ENCODE results near the gene ROR2.

Gene ROR2

GRCh38 chr9:91907484-91908292 lies 42.3 kb downstream of the ROR2 start:
- intact Hi-C loops (cut with DNase I) = no loop called here
- DNase-seq = no peak

GRCh38 chr9:91905991-91906469 lies 44.0 kb downstream of the ROR2 start:
- intact Hi-C loops (cut with DNase I) = no loop called here
- DNase-seq = peak in 28 of 42 donors; percentile 15 to 61 (median 34)

- no peak for DNase-seq
- intact Hi-C loops (cut with DNase I) = no loop called here
Measured at GRCh38 chr9:91905237-91905650, 44.8 kb downstream of the ROR2 start.

DNA sequence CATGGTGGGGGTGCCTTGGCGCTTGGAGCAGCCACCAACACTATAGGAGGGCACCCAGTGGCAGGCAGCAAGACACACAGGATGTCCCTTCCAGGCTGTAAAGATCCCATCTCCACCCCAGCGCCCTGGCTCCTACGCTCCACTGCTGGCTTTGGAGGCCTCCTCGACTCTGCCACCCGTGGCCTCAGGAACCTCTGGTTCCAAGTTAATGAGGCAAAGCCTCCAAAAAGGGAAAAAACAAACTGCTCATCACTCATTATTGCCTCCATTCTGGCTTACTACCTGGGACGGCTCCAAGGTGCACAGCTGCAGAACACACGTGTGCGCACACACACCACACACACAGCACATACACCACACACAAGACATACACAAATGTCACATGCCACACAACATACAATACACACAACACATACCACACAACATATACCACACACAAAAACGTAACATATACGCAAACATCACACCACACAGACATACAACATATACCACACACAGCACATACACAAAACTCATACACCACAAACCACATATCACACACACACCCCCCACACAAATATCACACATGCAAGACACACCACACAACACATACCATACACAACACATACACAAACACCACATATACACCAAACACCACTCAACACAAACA lies 45.3 kb downstream of the ROR2 start:
- no peak for DNase-seq
- intact Hi-C loops (cut with DNase I) = no loop called here

GRCh38 chr9:91903126-91903911 lies 46.7 kb downstream of the ROR2 start:
- peak in 14 of 42 donors; percentile 14 to 55 (median 35) for DNase-seq
- intact Hi-C loops (cut with DNase I) = no loop called here

DNA sequence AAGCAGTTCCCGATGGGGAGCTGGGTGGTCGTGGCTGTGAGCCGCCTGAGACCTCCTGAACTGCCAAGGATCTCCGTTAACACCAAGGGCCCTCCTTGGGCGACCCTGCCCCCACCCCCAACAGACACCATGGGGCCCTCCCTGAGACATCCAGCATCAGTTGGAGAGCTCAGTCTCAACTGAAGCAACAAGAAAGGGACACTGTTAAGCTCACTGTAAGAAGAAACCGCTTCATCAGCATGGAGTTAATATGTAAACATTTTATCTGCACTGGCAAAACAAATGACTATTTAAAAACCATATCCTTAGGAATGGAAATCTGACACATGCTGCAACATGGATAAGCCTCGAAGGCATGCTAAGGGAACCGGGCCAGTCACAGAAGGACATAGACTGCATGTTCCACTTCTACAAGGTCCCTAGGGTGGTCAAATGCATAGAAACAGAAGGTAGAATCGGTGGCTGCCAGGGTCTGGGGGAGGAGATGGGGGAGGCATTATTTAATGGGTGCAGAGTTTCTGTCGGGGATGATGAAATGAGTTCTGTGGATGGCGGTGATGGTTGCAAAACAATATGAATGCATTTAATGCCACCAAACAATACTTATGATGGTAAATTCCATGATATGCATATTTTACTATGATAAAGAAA lies 47.4 kb downstream of the ROR2 start:
- intact Hi-C loops (cut with DNase I) = no loop called here
- DNase-seq = no peak

GRCh38 chr9:91900797-91901177 lies 49.2 kb downstream of the ROR2 start:
- no peak for DNase-seq

GRCh38 chr9:91900055-91900796 lies 49.8 kb downstream of the ROR2 start:
- peak in 2 of 42 donors; percentile 7 to 15 for DNase-seq
- intact Hi-C loops (cut with DNase I) = no loop called here

More at GRCh38 chr9:91900797-91901177, 49.2 kb downstream of the ROR2 start:
- intact Hi-C loops (cut with DNase I) = no loop called here

DNA sequence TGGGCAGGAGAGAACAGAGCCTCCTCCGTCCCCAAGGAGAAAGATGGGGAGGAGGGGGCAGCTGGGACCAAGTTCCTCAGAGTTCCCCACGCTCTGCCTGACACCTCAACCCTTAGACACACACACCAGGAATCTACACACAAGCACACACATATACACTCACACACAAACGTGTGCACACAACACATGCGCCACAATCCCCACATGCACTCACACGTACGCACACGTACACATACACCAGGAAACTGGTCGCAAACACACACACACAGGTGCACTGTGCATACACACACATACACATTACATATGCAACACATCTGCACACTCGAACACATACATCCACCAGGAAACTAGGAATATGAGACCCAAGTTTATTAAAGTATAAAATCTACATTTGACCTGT lies 50.4 kb downstream of the ROR2 start:
- intact Hi-C loops (cut with DNase I) = no loop called here

DNA sequence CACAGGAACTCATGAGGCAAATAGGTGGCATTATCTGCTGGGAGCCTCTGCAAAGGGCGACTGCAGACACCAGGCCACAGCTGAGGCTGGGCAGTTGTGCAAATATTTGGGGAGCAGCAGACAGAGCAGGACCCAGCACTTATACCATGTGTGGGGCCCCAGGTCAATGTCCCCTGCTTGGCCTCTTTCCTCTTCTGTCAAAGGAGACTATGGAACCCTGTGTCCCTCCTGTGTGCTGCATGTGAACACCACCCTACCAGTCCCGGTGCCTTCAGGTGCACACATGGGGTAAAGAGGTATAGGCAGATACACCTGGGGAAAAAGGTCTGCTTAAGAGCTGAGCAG lies 50.8 kb downstream of the ROR2 start:
- intact Hi-C loops (cut with DNase I) = no loop called here
- DNase-seq = no peak

More for the DNA sequence above, 50.4 kb downstream of the ROR2 start:
- DNase-seq = no peak

GRCh38 chr9:91898451-91899218 lies 51.4 kb downstream of the ROR2 start:
- intact Hi-C loops (cut with DNase I) = no loop called here
- no peak for DNase-seq

DNA sequence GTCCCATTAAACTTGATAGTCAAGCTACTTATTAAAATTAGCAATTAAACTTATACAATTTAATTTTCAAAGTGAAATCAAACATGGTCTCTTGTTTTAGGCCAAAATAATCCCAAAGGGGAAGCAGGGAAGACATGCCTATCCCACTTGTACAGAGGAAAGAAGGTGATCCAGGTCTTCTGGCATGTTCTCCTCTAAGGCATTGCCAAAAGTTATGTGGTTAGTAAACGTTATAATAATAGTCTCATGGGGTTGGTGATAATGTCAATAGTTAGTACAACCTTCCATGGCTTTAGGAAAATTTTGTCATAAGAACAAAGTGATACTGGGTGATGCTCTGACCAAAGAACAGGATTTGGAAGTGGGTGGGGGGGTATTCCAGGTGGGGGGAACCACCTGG lies 52.8 kb downstream of the ROR2 start:
- intact Hi-C loops (cut with DNase I) = no loop called here
- no peak for DNase-seq

DNA sequence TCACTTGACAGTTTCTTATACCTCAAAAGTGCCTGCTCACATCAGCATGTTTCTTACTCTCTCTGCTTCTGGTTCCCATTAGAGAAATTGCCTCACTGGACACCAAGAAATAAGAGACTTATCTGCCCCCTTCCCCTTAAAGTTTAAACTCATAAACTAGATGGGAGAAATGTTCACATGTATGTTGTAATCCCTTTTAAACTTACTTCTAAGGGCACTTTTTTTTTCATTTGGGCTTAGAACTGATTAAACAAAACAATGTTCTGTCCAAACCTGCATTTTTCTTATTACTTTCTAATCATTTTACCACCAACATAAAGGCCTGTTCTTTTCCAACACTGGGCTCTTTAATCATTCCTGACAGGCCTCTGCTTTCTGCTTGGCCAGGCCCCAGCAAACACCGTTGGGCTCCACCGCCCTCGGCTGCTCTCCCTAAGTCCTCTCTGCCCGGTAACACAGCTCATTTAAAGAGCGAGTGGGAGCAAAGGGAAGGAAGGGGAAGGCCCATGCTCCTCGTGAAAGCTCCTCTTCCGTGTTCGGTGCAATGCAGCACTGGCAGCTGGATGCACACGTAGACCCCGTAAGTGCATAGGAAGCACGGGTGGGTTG lies 53.4 kb downstream of the ROR2 start:
- intact Hi-C loops (cut with DNase I) = no loop called here
- DNase-seq = peak in 1 of 42 donors; percentile 19

GRCh38 chr9:91896097-91896496 lies 53.9 kb downstream of the ROR2 start:
- no peak for DNase-seq
- intact Hi-C loops (cut with DNase I) = no loop called here

GRCh38 chr9:91894536-91894935 lies 55.5 kb downstream of the ROR2 start:
- intact Hi-C loops (cut with DNase I) = no loop called here
- DNase-seq = no peak

- intact Hi-C loops (cut with DNase I) = no loop called here
- DNase-seq = no peak
Measured at GRCh38 chr9:91894023-91894422, 56.0 kb downstream of the ROR2 start.

DNA sequence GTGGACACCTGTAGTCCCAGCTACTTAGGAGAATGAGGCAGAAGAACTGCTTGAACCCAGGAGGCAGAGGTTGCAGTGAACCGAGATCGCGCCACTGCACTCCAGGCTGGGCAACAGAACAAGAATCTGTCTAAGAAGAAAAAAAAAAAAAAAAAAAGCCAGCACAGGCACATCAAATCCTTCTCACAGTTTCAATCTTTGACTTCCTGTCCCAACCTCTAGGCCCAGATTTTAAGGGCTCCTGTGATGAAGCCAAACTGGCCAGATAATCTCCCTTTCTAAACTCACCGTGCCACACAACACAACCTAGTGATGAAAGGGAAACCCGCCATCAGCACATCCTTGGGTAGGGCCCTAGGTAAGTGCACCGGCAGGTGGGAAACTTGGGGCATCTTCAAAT lies 58.1 kb downstream of the ROR2 start:
- no peak for DNase-seq
- intact Hi-C loops (cut with DNase I) = no loop called here

DNA sequence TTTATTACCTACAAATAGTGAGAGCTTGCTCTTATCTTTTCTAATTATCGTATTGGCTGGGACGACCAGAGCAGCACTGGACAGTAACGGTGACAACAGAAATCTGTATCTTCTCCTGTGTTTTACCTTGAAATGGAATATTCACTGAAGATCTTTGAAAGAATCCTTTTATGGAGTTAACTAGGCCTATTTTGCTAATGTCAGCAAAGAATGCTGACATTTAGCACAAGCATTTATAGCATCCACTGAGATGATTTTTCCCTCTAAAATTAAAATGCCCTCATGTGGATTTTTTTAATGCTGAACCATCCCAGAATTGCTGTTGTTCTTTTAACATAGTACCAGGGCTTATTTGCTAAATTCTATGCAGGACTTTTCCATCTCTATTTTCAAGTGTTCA lies 59.4 kb downstream of the ROR2 start:
- intact Hi-C loops (cut with DNase I) = no loop called here
- no peak for DNase-seq

Measured in head of caudate nucleus (tissue), 42 donors.